HG02943 (cell line): Measurements from ENCODE around the gene HOXB2.
"Not testable (repeated sequence)": the region's sequence is repeated elsewhere in the genome, so short reads cannot be mapped to it uniquely, and the experiment has no call there.

Experiments
- ATAC-seq: cut with Tn5 transposase; IDR thresholded peaks from one replicate; pipeline ENCODE4 v1.9.1; 2021; ENCODE audit warnings: mild to moderate bottlenecking, low read depth, moderate library complexity; ENCODE audit not compliant: unreplicated experiment

HOXB2 gene

GRCh38 chr17:48523010-48523409 lies 21.9 kb downstream of the HOXB2 start:
- ATAC-seq, result no peak

GRCh38 chr17:48522031-48522653 lies 22.8 kb downstream of the HOXB2 start:
- no peak for ATAC-seq

GRCh38 chr17:48520631-48521079 lies 24.3 kb downstream of the HOXB2 start:
- ATAC-seq, result no peak

- no peak for ATAC-seq
These were observed 25.5 kb downstream of the HOXB2 start for GRCh38 chr17:48519427-48519826.

GRCh38 chr17:48517478-48517877 lies 27.4 kb downstream of the HOXB2 start:
- ATAC-seq, result no peak

GRCh38 chr17:48515925-48516900 lies 28.7 kb downstream of the HOXB2 start:
- no peak for ATAC-seq

- ATAC-seq, result no peak
These were observed 30.4 kb downstream of the HOXB2 start for GRCh38 chr17:48514477-48514876.

GRCh38 chr17:48513666-48514455 lies 31.0 kb downstream of the HOXB2 start:
- no peak for ATAC-seq

- ATAC-seq, result no peak
These were observed 31.8 kb downstream of the HOXB2 start for GRCh38 chr17:48513097-48513496.

- no peak for ATAC-seq
These were observed 33.9 kb downstream of the HOXB2 start for GRCh38 chr17:48510761-48511604.

- ATAC-seq, result no peak
These were observed 34.5 kb downstream of the HOXB2 start for GRCh38 chr17:48510381-48510760.

GRCh38 chr17:48509708-48510107 lies 35.2 kb downstream of the HOXB2 start:
- ATAC-seq, result not testable (repeated sequence)

GRCh38 chr17:48506246-48506645 lies 38.7 kb downstream of the HOXB2 start:
- ATAC-seq, result no peak

GRCh38 chr17:48505788-48506187 lies 39.1 kb downstream of the HOXB2 start:
- ATAC-seq, result no peak

- ATAC-seq, result no peak
These were observed 40.0 kb downstream of the HOXB2 start for GRCh38 chr17:48504953-48505352.

- no peak for ATAC-seq
These were observed 41.2 kb downstream of the HOXB2 start for GRCh38 chr17:48503747-48504146.

- ATAC-seq, result no peak
These were observed 42.0 kb downstream of the HOXB2 start for GRCh38 chr17:48502901-48503300.

- no peak for ATAC-seq
These were observed 42.6 kb downstream of the HOXB2 start for GRCh38 chr17:48502312-48502711.

- no peak for ATAC-seq
These were observed 44.2 kb downstream of the HOXB2 start for GRCh38 chr17:48500435-48501426.
